ENCODE measurements around the gene TRIM7.
"Not testable (repeated sequence)": the region's sequence is repeated elsewhere in the genome, so short reads cannot be mapped to it uniquely, and the experiment has no call there.

Gene TRIM7

GRCh38 chr5:181214249-181214648, 9.3 kb upstream of the TRIM7 start:
- not testable (repeated sequence) for DNase-seq (ENCODE audit: low read depth in 4 of 4, low spot score in 1 of 4)

GRCh38 chr5:181212934-181213333, 7.9 kb upstream of the TRIM7 start:
- no peak for DNase-seq (ENCODE audit: low read depth in 4 of 4, low spot score in 1 of 4)

GRCh38 chr5:181212080-181212479, 7.1 kb upstream of the TRIM7 start:
- no peak for DNase-seq (ENCODE audit: low read depth in 4 of 4, low spot score in 1 of 4)

GRCh38 chr5:181211208-181211607, 6.2 kb upstream of the TRIM7 start:
- DNase-seq (ENCODE audit: low read depth in 4 of 4, low spot score in 1 of 4): no peak

GRCh38 chr5:181210698-181211097, 5.7 kb upstream of the TRIM7 start:
- DNase-seq (ENCODE audit: low read depth in 4 of 4, low spot score in 1 of 4): not testable (repeated sequence)

- DNase-seq (ENCODE audit: low read depth in 4 of 4, low spot score in 1 of 4): not testable (repeated sequence)
Observed at GRCh38 chr5:181210148-181210547, 5.2 kb upstream of the TRIM7 start.

GRCh38 chr5:181209006-181209405, 4.0 kb upstream of the TRIM7 start:
- not testable (repeated sequence) for DNase-seq (ENCODE audit: low read depth in 4 of 4, low spot score in 1 of 4)

GRCh38 chr5:181207960-181208253, 2.9 kb upstream of the TRIM7 start:
- DNase-seq (ENCODE audit: low read depth in 4 of 4, low spot score in 1 of 4): no peak

- DNase-seq (ENCODE audit: low read depth in 4 of 4, low spot score in 1 of 4): peak; percentile 61 to 92 (median 88)
Observed at GRCh38 chr5:181207214-181207959, 2.4 kb upstream of the TRIM7 start.

GRCh38 chr5:181205761-181206649, 1.0 kb upstream of the TRIM7 start:
- DNase-seq (ENCODE audit: low read depth in 4 of 4, low spot score in 1 of 4): no peak

GRCh38 chr5:181204113-181204825, 727 bp downstream of the TRIM7 start:
- no peak for DNase-seq (ENCODE audit: low read depth in 4 of 4, low spot score in 1 of 4)

GRCh38 chr5:181203777-181204112, 1.3 kb downstream of the TRIM7 start:
- no peak for DNase-seq (ENCODE audit: low read depth in 4 of 4, low spot score in 1 of 4)

- DNase-seq (ENCODE audit: low read depth in 4 of 4, low spot score in 1 of 4): no peak
Observed at GRCh38 chr5:181203093-181203711, 1.8 kb downstream of the TRIM7 start.

GRCh38 chr5:181200816-181201215, 4.2 kb downstream of the TRIM7 start:
- no peak for DNase-seq (ENCODE audit: low read depth in 4 of 4, low spot score in 1 of 4)

- DNase-seq (ENCODE audit: low read depth in 4 of 4, low spot score in 1 of 4): no peak
Observed at GRCh38 chr5:181199881-181200638, 4.9 kb downstream of the TRIM7 start.

GRCh38 chr5:181198905-181199519, 6.0 kb downstream of the TRIM7 start:
- DNase-seq (ENCODE audit: low read depth in 4 of 4, low spot score in 1 of 4): no peak

- no peak for DNase-seq (ENCODE audit: low read depth in 4 of 4, low spot score in 1 of 4)
Observed at GRCh38 chr5:181198106-181198685, 6.8 kb downstream of the TRIM7 start.

GRCh38 chr5:181197326-181197951, 7.6 kb downstream of the TRIM7 start:
- no peak for DNase-seq (ENCODE audit: low read depth in 4 of 4, low spot score in 1 of 4)

- no peak for DNase-seq (ENCODE audit: low read depth in 4 of 4, low spot score in 1 of 4)
Observed at GRCh38 chr5:181195249-181195761, 9.7 kb downstream of the TRIM7 start.

All from stimulated activated CD4-positive, alpha-beta T cell treated with anti-CD3 and anti-CD28 coated beads, Interleukin-1b, Interleukin-23, amount 100 ng/mL, for 24 hours (primary cell).